LNCAP (cell line): Measurements from ENCODE around the gene UBAP2L.

Experiments
- TF ChIP-seq, protein P1 (sequence below): fragments of 450-650 bp; IDR thresholded peaks from 2 replicates; pipeline ENCODE4 v1.5.1; 2017; ENCODE audit warnings: mild to moderate bottlenecking

The UBAP2L gene

GRCh38 chr1:154276797-154277196 lies 56.0 kb downstream of the UBAP2L start:
- TF ChIP-seq, protein P1, sequence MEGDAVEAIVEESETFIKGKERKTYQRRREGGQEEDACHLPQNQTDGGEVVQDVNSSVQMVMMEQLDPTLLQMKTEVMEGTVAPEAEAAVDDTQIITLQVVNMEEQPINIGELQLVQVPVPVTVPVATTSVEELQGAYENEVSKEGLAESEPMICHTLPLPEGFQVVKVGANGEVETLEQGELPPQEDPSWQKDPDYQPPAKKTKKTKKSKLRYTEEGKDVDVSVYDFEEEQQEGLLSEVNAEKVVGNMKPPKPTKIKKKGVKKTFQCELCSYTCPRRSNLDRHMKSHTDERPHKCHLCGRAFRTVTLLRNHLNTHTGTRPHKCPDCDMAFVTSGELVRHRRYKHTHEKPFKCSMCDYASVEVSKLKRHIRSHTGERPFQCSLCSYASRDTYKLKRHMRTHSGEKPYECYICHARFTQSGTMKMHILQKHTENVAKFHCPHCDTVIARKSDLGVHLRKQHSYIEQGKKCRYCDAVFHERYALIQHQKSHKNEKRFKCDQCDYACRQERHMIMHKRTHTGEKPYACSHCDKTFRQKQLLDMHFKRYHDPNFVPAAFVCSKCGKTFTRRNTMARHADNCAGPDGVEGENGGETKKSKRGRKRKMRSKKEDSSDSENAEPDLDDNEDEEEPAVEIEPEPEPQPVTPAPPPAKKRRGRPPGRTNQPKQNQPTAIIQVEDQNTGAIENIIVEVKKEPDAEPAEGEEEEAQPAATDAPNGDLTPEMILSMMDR = peak; percentile 37; the same call in 1 of the 2 replicates

- TF ChIP-seq, protein P1 = no peak
Observed at GRCh38 chr1:154288661-154289060, 67.9 kb downstream of the UBAP2L start.

GRCh38 chr1:154290921-154291320 lies 70.2 kb downstream of the UBAP2L start:
- TF ChIP-seq, protein P1 = no peak

- TF ChIP-seq, protein P1 = no peak
Observed at GRCh38 chr1:154295408-154296235, 74.9 kb downstream of the UBAP2L start.

GRCh38 chr1:154301582-154301981 lies 80.8 kb downstream of the UBAP2L start:
- TF ChIP-seq, protein P1 = no peak

- TF ChIP-seq, protein P1 = no peak
Observed at GRCh38 chr1:154304664-154305337, 84.0 kb downstream of the UBAP2L start.

DNA sequence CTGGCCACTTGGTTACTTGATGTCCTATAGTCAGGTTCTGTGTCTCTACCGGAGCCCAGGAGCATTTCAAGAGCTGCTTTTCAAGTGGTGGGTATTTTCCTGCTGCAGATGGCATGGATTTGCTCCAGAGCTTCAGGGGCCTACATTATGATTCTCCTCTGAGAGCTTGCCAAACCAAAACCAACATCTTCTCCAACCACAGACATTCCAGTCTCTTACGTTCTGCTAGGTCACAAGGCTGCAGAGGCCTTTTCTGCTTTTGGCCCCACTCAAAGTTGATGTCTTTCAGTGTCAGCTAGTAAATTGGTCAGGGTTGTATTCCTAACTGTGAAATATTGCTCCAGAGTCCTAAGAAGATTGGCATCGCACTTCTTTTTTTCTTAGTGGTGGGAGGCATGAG lies 85.4 kb downstream of the UBAP2L start:
- TF ChIP-seq, protein P1 = no peak
